PC-3 (cell line): ENCODE data around the gene DSN1. TPM values are rescaled to one million over a fixed set of nuclear protein-coding genes. Genes with fewer than 3 reads are reported as not detected.

Experiments
- ATAC-seq: fragments of 200-7000 bp; cut with Tn5 transposase; 2 replicates; pipeline ENCODE4 v1.9.1; 2020; ENCODE audit warnings: mild to moderate bottlenecking, moderate library complexity
- BruUV-seq: library from RNA; stranded (reverse); fragments of 400-500 nt; replicated peaks from 2 replicates; lab custom pipeline; 2021; lab: Mats Ljungman, UMichigan
- CTCF ChIA-PET: fragments of 300-600 bp; sonication (Branson Sonifier 250); formaldehyde crosslinking; loops from one replicate; lab custom pipeline; 2022; ENCODE audit warnings: antibody characterized with exemption; lab: Charles Lee
- POLR2A ChIA-PET: fragments of 300-600 bp; sonication (Branson Sonifier 250); formaldehyde crosslinking; loops from one replicate; lab custom pipeline; 2022; ENCODE audit warnings: antibody characterized with exemption; ENCODE audit not compliant: unreplicated experiment; lab: Charles Lee
- DNase-seq: peaks from one replicate; pipeline ENCODE4 v3.0.0-alpha.2; 2015
- H2AFZ ChIP-seq: fragments of 300-600 bp; sonication (generic); 2 replicates; pipeline ENCODE4 v1.6.0; 2016; ENCODE audit warnings: antibody characterized with exemption, low read length
- H3F3A ChIP-seq: fragments of 300-600 bp; sonication (generic); one replicate; pipeline ENCODE4 v1.6.0; 2017; ENCODE audit warnings: antibody characterized with exemption, low read length, control low read depth, mild to moderate bottlenecking; ENCODE audit not compliant: unreplicated experiment
- H3K27ac ChIP-seq: fragments of 300-600 bp; sonication (generic); 2 replicates; pipeline ENCODE4 v1.5.1; 2016; ENCODE audit warnings: mild to moderate bottlenecking, low read length
- H3K27me3 ChIP-seq: fragments of 300-600 bp; sonication (generic); 2 replicates; pipeline ENCODE4 v1.6.1; 2016; ENCODE audit warnings: low read length, mixed read lengths
- H3K36me3 ChIP-seq: fragments of 300-600 bp; sonication (generic); 2 replicates; pipeline ENCODE4 v1.6.1; 2016; ENCODE audit warnings: low read depth, mixed run types, low read length, mixed read lengths
- H3K4me1 ChIP-seq: fragments of 300-600 bp; sonication (generic); 2 replicates; pipeline ENCODE4 v1.5.1; 2016; ENCODE audit warnings: low read length; ENCODE audit not compliant: insufficient read depth
- H3K4me2 ChIP-seq: fragments of 300-600 bp; sonication (generic); 2 replicates; pipeline ENCODE4 v1.6.0; 2016; ENCODE audit warnings: low read length
- H3K4me3 ChIP-seq: fragments of 300-600 bp; sonication (generic); 2 replicates; pipeline ENCODE4 v1.5.1; 2016; ENCODE audit warnings: mild to moderate bottlenecking, low read length, mixed read lengths
- H3K79me2 ChIP-seq: fragments of 300-600 bp; sonication (generic); 2 replicates; pipeline ENCODE4 v1.6.1; 2017; ENCODE audit warnings: low read length, mixed read lengths
- H3K9ac ChIP-seq: fragments of 300-600 bp; sonication (generic); 2 replicates; pipeline ENCODE4 v1.6.0; 2016; ENCODE audit warnings: mild to moderate bottlenecking, low read length
- H3K9me2 ChIP-seq: fragments of 300-600 bp; sonication (generic); replicated peaks from 2 replicates; pipeline ENCODE4 v1.6.1; 2016; ENCODE audit warnings: mixed run types, low read length, mixed read lengths
- H3K9me3 ChIP-seq: fragments of 300-600 bp; sonication (generic); 2 replicates; pipeline ENCODE4 v1.6.1; 2016; ENCODE audit warnings: low read length, mixed read lengths
- H4K20me1 ChIP-seq: fragments of 300-600 bp; sonication (generic); 2 replicates; pipeline ENCODE4 v1.6.1; 2016; ENCODE audit warnings: low read length, mixed read lengths
- EZH2 ChIP-seq: fragments of 300-600 bp; sonication (generic); IDR thresholded peaks from one replicate; pipeline ENCODE4 v1.6.1; 2017; ENCODE audit warnings: antibody characterized with exemption, mild to moderate bottlenecking, low read length; ENCODE audit not compliant: unreplicated experiment
- EZH2phosphoT487 ChIP-seq: fragments of 300-600 bp; sonication (generic); IDR thresholded peaks from 2 replicates; pipeline ENCODE4 v1.6.1; 2018; ENCODE audit warnings: mild to moderate bottlenecking, antibody characterized with exemption, low read length, borderline replicate concordance
- intact Hi-C: fragments of 100-400 bp; cut with micrococcal nuclease; formaldehyde crosslinking; loops from 2 replicates; pipeline ENCODE4 v1.9.0; 2023
- total RNA-seq: library from RNA; depleted of rRNA; stranded (reverse); fragments of >200 nt; gene quantifications from 2 replicates; pipeline ENCODE4 v1.2.3, GENCODE V29; 2014
- TF ChIP-seq, protein P1 (sequence below): fragments of 300-600 bp; sonication (generic); conservative IDR thresholded peaks from 2 replicates; pipeline ENCODE4 v1.5.1; 2017; ENCODE audit warnings: antibody characterized with exemption, low read depth, mild to moderate bottlenecking, low read length

DSN1 gene
- total RNA-seq, 1 experiment from 2014 or later: 39.8 TPM

DNA sequence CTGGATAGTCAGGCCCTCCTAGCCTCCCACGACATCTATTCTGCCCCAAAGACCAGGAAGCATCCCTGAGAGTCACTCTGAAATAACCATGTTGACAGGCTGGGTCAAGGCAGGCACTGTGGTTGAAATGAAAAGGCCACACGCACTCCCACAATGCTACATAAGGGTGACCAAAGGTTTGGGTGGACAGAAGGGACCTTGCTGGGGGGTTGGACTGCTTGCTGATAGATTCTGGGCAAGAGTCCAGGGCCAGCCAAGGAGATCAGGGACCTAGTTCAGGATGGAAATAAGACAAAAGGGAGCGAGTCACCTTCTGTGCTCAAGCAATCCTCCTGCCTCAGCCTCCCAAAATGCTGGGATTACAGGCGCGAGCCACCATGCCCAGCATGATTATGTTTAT lies 32.5 kb upstream of the DSN1 start:
- no peak overlapping the region for H2AFZ ChIP-seq
- H3K9ac ChIP-seq: no peak overlapping the region
- peaks cover 11% of the 10 kb centered on the region for H3K4me1 ChIP-seq
- BruUV-seq: no TSS peak
- H3K4me3 ChIP-seq: no peak overlapping the region
- no peak for TF ChIP-seq EZH2phosphoT487
- TF ChIP-seq, protein P1, sequence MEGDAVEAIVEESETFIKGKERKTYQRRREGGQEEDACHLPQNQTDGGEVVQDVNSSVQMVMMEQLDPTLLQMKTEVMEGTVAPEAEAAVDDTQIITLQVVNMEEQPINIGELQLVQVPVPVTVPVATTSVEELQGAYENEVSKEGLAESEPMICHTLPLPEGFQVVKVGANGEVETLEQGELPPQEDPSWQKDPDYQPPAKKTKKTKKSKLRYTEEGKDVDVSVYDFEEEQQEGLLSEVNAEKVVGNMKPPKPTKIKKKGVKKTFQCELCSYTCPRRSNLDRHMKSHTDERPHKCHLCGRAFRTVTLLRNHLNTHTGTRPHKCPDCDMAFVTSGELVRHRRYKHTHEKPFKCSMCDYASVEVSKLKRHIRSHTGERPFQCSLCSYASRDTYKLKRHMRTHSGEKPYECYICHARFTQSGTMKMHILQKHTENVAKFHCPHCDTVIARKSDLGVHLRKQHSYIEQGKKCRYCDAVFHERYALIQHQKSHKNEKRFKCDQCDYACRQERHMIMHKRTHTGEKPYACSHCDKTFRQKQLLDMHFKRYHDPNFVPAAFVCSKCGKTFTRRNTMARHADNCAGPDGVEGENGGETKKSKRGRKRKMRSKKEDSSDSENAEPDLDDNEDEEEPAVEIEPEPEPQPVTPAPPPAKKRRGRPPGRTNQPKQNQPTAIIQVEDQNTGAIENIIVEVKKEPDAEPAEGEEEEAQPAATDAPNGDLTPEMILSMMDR: no peak
- TF ChIP-seq EZH2: no peak
- ChIA-PET CTCF (no interaction called here), POLR2A (no interaction called here)
- no peaks in the 10 kb centered on the region for H3K79me2 ChIP-seq
- H4K20me1 ChIP-seq: no peaks in the 10 kb centered on the region
- no peaks in the 10 kb centered on the region for H3F3A ChIP-seq
- ATAC-seq (no peak), DNase-seq (no peak)
- no peak overlapping the region for H3K4me2 ChIP-seq
- H3K9me2 ChIP-seq: no peaks in the 10 kb centered on the region
- H3K27ac ChIP-seq: no peak overlapping the region
- intact Hi-C loops: no loop called here
- H3K9me3 ChIP-seq: no peaks in the 10 kb centered on the region
- no peaks in the 10 kb centered on the region for H3K27me3 ChIP-seq
- peaks cover 36% of the 10 kb centered on the region for H3K36me3 ChIP-seq

GRCh38 chr20:36805396-36805795 lies 31.8 kb upstream of the DSN1 start:
- no peak for ATAC-seq
- Histone ChIP-seq H3K9ac (no peak overlapping the region), H3K4me2 (no peak overlapping the region), H3K27me3 (no peaks in the 10 kb centered on the region), H3K9me3 (no peaks in the 10 kb centered on the region), H3K27ac (no peak overlapping the region), H3K9me2 (no peaks in the 10 kb centered on the region), H3K4me1 (peaks cover 7% of the 10 kb centered on the region; the same call in 1 of the 2 replicates), H3K4me3 (no peak overlapping the region), H4K20me1 (no peaks in the 10 kb centered on the region), H3F3A (no peaks in the 10 kb centered on the region), H2AFZ (no peak overlapping the region), H3K36me3 (peaks cover 40% of the 10 kb centered on the region), H3K79me2 (no peaks in the 10 kb centered on the region)
- ChIA-PET POLR2A (no interaction called here), CTCF (no interaction called here)
- BruUV-seq: no TSS peak
- intact Hi-C loops: no loop called here
- DNase-seq: no peak
- TF ChIP-seq EZH2phosphoT487 (no peak), EZH2 (no peak)
- TF ChIP-seq, protein P1: no peak

GRCh38 chr20:36804425-36804824 lies 30.9 kb upstream of the DSN1 start:
- Histone ChIP-seq H3K9ac (no peak overlapping the region), H3K9me2 (no peaks in the 10 kb centered on the region), H3F3A (no peaks in the 10 kb centered on the region), H3K79me2 (no peaks in the 10 kb centered on the region), H3K4me1 (peaks cover 7% of the 10 kb centered on the region; the same call in 1 of the 2 replicates), H3K27ac (no peak overlapping the region), H2AFZ (no peak overlapping the region), H3K4me3 (no peak overlapping the region), H3K4me2 (no peak overlapping the region), H4K20me1 (no peaks in the 10 kb centered on the region), H3K36me3 (peaks cover 47% of the 10 kb centered on the region), H3K27me3 (no peaks in the 10 kb centered on the region), H3K9me3 (no peaks in the 10 kb centered on the region)
- CTCF ChIA-PET: no interaction called here
- TF ChIP-seq EZH2 (no peak), EZH2phosphoT487 (no peak)
- TF ChIP-seq, protein P1: no peak
- BruUV-seq: no TSS peak
- DNase-seq (no peak), ATAC-seq (no peak)
- POLR2A ChIA-PET: no interaction called here
- intact Hi-C loops: no loop called here
